ENCODE results near the gene CFL1.

DNA sequence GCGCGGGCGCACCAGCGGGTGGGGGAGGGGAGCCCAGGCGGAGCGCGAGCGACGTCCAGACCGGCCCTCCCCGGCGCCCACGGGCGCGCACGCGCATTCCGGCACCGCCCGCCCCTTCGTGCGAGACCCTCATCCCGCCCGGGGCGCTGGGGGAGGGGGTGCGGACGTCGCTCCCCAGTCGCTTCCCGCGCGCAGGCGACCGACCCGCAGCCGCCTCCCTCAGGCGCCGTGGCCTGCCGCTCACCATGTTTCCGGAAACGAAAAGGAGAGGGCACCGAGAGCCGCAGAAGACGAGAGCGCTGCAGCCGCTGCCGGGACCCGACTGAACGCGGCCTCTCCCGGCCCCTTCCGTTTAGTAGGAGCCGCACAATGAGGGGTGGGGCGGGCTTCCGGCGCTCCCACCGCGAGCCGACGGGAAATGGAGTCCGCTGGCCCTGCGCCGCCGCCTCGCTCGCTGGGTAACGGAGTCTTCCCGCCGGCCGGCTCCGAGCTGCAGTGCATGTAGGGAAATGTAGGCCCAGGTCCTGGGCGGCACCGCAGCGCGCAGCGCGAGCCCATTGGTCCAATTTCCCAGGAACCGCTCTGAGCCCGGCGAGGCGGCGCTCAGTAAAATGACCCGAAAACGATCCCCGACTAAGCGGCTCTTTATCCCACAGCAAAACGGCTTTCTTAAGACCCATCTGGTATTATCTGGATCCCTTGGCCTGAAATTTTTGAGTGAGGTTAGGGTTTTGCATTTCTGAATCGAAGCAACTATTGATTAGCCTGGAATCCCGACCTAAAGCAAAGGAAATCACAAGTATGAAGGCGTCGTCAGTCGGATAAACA, at the start of gene CFL1:
- TF ChIP-seq CEBPB (IDR thresholded peaks at IDR 0.05; ENCODE audit: low read depth, low read length) (no peak), POLR2A (IDR thresholded peaks at IDR 0.05; ENCODE audit: control extremely low read depth in 1 of 2, low read depth in 2 of 2, low read length in 2 of 2) (peak in 1 of 2 experiments; percentile 100; a peak in 2 of 3 replicates), EZH2 (IDR thresholded peaks at IDR 0.05; ENCODE audit: low read depth, low read length, severe bottlenecking) (no peak), SP2 (IDR thresholded peaks at IDR 0.05; ENCODE audit: low read length) (no peak), PHF8 (conservative IDR thresholded peaks at IDR 0.05; ENCODE audit: low read depth, low read length) (peak; percentile 94)
- TF ChIP-seq, protein P1, sequence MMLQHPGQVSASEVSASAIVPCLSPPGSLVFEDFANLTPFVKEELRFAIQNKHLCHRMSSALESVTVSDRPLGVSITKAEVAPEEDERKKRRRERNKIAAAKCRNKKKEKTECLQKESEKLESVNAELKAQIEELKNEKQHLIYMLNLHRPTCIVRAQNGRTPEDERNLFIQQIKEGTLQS (IDR thresholded peaks at IDR 0.05; ENCODE audit: insufficient read depth, low read depth, low read length) = 0 out of 2 replicates have a peak, but pooled peaks have one; percentile 16

All from H1 (cell line).